Prostate gland (tissue), 2 donors: Measurements from ENCODE around the gene NIPAL4. TPM values are rescaled to one million over a fixed set of nuclear protein-coding genes. Genes with fewer than 3 reads are reported as not detected.

Experiments
- DNase-seq: peaks from one replicate; pipeline ENCODE4 v3.0.0-alpha.2; 2019; ENCODE audit warnings: low spot score
- H3K27ac ChIP-seq, 2 donors: fragments of 200-600 bp; sonication (generic); 2 replicates each; pipeline ENCODE4 v1.5.1; 2017 to 2019
- H3K27me3 ChIP-seq: fragments of 200-600 bp; sonication (generic); replicated peaks from 2 replicates; pipeline ENCODE4 v1.5.1; 2019; ENCODE audit not compliant: insufficient read depth
- H3K36me3 ChIP-seq, 2 donors: fragments of 200-600 bp; sonication (generic); 1 replicate in 1 of 2; 2 replicates in 1 of 2; pipeline versions ENCODE4 v1.5.1 to v1.8.1; 2017 to 2019
- H3K4me1 ChIP-seq: fragments of 200-600 bp; sonication (generic); replicated peaks from 2 replicates; pipeline ENCODE4 v1.5.1; 2019
- H3K4me3 ChIP-seq, 2 donors: fragments of 200-600 bp; sonication (generic); 2 replicates each; pipeline ENCODE4 v1.5.1; 2017 to 2019
- H3K9me3 ChIP-seq: fragments of 200-600 bp; sonication (generic); 2 replicates; pipeline ENCODE4 v1.5.1; 2017
- POLR2A ChIP-seq: fragments of 450-650 bp; IDR thresholded peaks from one replicate; pipeline ENCODE4 v1.6.1; 2016; ENCODE audit warnings: antibody characterized with exemption, mild to moderate bottlenecking
- POLR2AphosphoS5 ChIP-seq: sonication (generic); formaldehyde crosslinking; IDR thresholded peaks from one replicate; pipeline ENCODE4 v1.6.1; 2017; ENCODE audit warnings: antibody characterized with exemption
- WGBS: methylation state at CpG from one replicate; pipeline ENCODE4 v1.1.5; 2018; 5-methylcytosine and 5-hydroxymethylcytosine counted together
- intact Hi-C: fragments of 100-400 bp; cut with DNase I; formaldehyde crosslinking; loops from one replicate; pipeline ENCODE4 v1.14.2; 2022
- total RNA-seq, 2 donors: library from RNA; depleted of rRNA; stranded (reverse); fragments of >200 nt; gene quantifications; one replicate each; pipeline ENCODE4 v1.1.0, GENCODE V29; 2016
- TF ChIP-seq, protein P1 (sequence below), 4 experiments: fragments of 200-600 bp in 2 of 4; fragments of 450-650 bp in 2 of 4; sonication (generic) in 2 of 4; IDR thresholded peaks; 1 replicate in 3 of 4; 2 replicates in 1 of 4; pipeline ENCODE4 v1.5.1; 2016 to 2019; ENCODE audit warnings: antibody characterized with exemption in 4 of 4, mild to moderate bottlenecking in 2 of 4, moderate library complexity in 2 of 4

The NIPAL4 gene
- total RNA-seq, 2 donors from 2014 or later: 2.7 to 2.8 TPM

DNA sequence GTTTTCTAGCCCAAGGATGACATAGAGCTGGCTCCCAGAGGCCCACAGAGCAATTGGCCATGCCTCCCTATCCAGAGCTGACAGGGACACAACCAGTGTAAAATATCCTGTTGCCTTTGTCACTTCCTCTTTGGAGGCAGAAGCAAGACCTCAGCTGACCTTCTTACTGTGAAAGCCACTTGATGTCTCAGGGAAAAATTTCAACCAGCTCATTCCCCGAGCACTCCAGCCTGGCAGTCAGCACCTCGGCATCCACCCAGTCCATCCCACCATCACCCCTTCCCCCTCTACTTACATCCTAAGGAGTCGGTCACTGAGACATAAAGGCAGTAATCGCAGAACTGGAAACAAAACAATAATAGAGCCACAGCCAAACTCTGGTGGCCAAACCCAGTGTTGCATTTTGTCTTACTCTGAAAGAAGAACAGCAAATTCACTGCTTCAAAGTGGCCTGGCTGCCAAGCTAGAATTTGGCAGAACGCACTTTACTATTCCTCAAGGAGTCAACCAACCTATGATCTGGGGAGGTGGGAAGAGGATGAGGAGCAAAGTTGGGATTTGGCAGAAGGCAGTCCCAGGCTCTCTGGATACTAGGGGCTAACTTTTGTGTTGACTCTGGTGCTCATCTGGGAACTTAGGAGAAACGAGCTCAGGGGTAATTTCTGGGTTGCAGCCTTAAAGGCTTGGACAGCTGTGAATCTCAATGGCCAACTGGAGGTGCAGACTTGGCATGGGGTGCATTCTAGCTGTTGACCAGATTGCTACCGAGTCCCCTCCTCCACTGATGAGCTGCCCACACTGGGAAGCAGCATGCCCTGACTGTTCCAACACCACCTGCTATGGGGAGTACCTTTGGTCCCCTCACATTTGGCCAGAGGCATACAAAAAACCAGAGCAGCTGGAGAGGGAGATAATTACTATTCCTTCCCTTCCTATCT lies 13.6 kb downstream of the NIPAL4 start:
- 72% methylated on average over 7 of the region's 7 CpGs for WGBS
- Histone ChIP-seq H3K36me3 (no peaks in the 10 kb centered on the region), H3K9me3 (no peaks in the 10 kb centered on the region), H3K4me1 (no peaks in the 10 kb centered on the region), H3K4me3 (no peak overlapping the region), H3K27ac (no peak overlapping the region), H3K27me3 (no peaks in the 10 kb centered on the region)
- intact Hi-C loops: loop anchor here (5.0 to 10.0 kb wide), 2 partner anchors 41 to 271 kb away; partner anchors contain the start of gene LSM11
- DNase-seq: no peak
- TF ChIP-seq POLR2A: no peak
- no peak for TF ChIP-seq POLR2AphosphoS5
- TF ChIP-seq, protein P1, sequence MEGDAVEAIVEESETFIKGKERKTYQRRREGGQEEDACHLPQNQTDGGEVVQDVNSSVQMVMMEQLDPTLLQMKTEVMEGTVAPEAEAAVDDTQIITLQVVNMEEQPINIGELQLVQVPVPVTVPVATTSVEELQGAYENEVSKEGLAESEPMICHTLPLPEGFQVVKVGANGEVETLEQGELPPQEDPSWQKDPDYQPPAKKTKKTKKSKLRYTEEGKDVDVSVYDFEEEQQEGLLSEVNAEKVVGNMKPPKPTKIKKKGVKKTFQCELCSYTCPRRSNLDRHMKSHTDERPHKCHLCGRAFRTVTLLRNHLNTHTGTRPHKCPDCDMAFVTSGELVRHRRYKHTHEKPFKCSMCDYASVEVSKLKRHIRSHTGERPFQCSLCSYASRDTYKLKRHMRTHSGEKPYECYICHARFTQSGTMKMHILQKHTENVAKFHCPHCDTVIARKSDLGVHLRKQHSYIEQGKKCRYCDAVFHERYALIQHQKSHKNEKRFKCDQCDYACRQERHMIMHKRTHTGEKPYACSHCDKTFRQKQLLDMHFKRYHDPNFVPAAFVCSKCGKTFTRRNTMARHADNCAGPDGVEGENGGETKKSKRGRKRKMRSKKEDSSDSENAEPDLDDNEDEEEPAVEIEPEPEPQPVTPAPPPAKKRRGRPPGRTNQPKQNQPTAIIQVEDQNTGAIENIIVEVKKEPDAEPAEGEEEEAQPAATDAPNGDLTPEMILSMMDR (IDR thresholded peaks at IDR 0.05): no peak

DNA sequence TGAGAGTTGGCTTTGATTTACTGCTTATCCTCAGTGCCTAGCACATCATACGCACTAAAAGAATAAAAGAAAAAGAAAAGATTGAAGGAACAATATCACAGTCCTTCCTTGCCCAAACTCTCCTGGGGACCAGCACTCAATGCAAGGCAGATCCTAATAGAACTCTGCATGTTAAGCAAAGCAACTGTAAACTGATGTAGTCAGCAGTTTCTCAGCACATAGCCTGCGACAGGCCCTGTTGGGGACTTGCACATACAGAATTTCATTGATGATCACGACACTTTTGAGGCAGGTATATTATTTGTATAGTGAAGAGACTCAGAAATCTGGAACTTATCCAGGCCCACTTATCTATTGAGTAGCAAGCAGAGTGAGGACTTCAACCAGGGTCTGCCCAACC lies 15.4 kb downstream of the NIPAL4 start:
- no peaks in the 10 kb centered on the region for H3K27me3 ChIP-seq
- no peak for DNase-seq
- no peak for TF ChIP-seq POLR2AphosphoS5
- TF ChIP-seq POLR2A: no peak
- TF ChIP-seq, protein P1 (IDR thresholded peaks at IDR 0.05): no peak
- no peaks in the 10 kb centered on the region for H3K4me1 ChIP-seq
- intact Hi-C loops: loop anchor here (10.0 kb wide), 1 partner anchor 269 kb away; the partner anchor contains the start of gene LSM11
- no peak overlapping the region for H3K4me3 ChIP-seq
- 80% methylated on average over 3 of the region's 3 CpGs for WGBS
- H3K36me3 ChIP-seq: no peaks in the 10 kb centered on the region
- H3K27ac ChIP-seq: no peak overlapping the region
- H3K9me3 ChIP-seq: no peaks in the 10 kb centered on the region

DNA sequence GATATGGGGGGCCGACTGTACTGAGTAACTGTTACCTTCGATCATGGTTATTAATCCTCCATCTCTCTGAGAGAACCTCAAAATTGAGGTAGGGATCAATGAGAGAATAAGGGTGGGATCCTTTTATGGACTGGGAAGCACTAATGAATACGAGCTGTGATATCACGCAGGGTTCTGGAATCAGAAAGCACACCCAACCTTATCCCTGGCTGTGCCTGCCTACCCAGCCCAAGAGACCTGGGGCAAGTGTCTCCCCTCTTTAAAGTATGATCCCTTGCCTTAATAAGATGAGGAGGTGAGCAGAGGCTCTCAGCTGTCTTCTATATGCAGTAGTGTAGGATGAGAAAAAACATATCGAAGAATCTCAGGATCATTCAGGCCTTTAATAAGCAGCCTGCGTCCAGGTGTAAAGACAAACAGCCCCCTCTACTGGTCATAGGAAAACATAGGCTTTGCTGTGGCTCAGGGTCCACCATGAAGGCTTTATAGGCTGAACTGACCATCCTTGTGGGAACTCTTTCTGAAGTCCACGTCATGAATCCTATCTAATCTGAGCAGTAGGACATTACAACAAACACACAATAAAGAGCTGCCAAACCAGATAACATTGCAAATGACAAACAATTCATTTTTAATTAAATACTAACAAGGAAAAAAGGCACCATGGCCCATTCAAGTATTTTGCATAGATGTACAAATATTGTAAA lies 16.8 kb downstream of the NIPAL4 start:
- intact Hi-C loops: loop anchor here (2.0 to 10.0 kb wide), 3 partner anchors 110 to 268 kb away; partner anchors contain the start of gene LSM11
- H3K9me3 ChIP-seq: no peaks in the 10 kb centered on the region
- no peaks in the 10 kb centered on the region for H3K27me3 ChIP-seq
- TF ChIP-seq POLR2A: no peak
- TF ChIP-seq, protein P1 (IDR thresholded peaks at IDR 0.05): peak; percentile 35 to 73 (median 70)
- H3K27ac ChIP-seq: no peak overlapping the region
- H3K4me1 ChIP-seq: no peaks in the 10 kb centered on the region
- DNase-seq: peak; percentile 53
- no peaks in the 10 kb centered on the region for H3K36me3 ChIP-seq
- WGBS: 58% methylated on average over 7 of the region's 7 CpGs
- no peak overlapping the region for H3K4me3 ChIP-seq

DNA sequence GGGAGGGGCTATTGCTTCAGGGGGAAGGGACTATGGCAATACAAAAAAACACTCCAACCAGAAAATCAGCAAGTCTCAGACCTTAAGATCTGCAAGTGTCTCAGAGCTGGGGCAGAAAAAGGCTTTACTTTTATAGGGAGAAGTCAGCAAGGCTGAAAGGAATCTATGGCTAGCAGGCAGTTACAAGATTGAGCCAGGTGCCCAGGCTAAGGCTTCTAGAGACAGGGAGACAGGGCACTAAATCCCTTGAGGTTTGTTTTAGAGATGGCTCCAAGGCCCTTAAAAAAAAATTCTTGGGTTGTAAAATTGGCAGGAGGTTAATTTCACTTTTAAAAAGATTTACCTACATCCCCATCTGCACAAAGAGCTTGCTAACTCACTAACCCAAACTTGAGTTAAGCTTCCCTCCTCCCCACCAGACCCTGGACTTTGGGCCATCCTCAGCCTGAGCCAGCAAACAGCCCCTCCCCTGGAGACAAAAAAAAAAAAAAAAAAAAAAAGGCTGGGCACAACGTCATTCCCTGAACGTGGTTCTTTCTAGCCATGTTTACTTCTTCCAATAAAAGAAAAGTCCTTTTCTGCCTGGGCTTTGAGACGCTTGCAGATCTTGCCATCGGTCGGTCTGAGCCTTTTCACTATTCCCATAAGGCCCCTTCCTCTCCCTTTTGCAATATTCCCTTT lies 17.9 kb downstream of the NIPAL4 start:
- WGBS: 23% methylated on average over 5 of the region's 5 CpGs
- H3K4me1 ChIP-seq: no peaks in the 10 kb centered on the region
- peak overlapping the region in 1 of 2 donors; percentile 27 for H3K27ac ChIP-seq
- TF ChIP-seq POLR2A: no peak
- no peak for TF ChIP-seq POLR2AphosphoS5
- DNase-seq: no peak
- H3K36me3 ChIP-seq: no peaks in the 10 kb centered on the region
- no peaks in the 10 kb centered on the region for H3K27me3 ChIP-seq
- intact Hi-C loops: loop anchor here (2.0 to 10.0 kb wide), 3 partner anchors 111 to 267 kb away; partner anchors contain the start of gene LSM11
- no peaks in the 10 kb centered on the region for H3K9me3 ChIP-seq
- H3K4me3 ChIP-seq: no peak overlapping the region

DNA sequence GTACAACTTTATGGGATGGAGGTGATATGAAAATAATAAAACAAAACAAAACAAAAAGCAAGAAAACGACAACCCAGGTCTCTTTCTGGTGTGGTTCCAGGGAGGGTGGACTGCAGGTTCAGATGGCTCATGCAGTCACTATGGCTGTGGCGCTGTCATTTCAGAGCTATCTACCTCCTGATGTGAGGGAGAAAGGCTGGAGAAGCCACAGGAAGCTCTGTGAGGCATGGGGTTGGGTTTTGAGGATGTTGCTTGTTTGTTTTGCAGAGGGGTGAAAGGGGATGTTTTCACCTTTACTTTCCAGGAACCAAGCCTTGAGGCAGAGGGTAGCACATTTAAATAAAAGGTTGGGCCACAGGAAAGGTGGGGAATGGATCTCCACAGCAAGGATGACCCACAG lies 18.7 kb downstream of the NIPAL4 start:
- TF ChIP-seq POLR2A: no peak
- TF ChIP-seq, protein P1 (IDR thresholded peaks at IDR 0.05): no peak
- TF ChIP-seq POLR2AphosphoS5: no peak
- H3K27me3 ChIP-seq: no peaks in the 10 kb centered on the region
- no peaks in the 10 kb centered on the region for H3K9me3 ChIP-seq
- WGBS: 77% methylated on average over 2 of the region's 2 CpGs
- peak overlapping the region in 1 of 2 donors; percentile 27 for H3K27ac ChIP-seq
- intact Hi-C loops: loop anchor here (10.0 kb wide), 1 partner anchor 266 kb away; the partner anchor contains the start of gene LSM11
- no peak overlapping the region for H3K4me3 ChIP-seq
- no peak for DNase-seq
- no peaks in the 10 kb centered on the region for H3K36me3 ChIP-seq
- no peaks in the 10 kb centered on the region for H3K4me1 ChIP-seq
